ENCODE measurements around the gene FOLR2. TPM values are rescaled to one million over a fixed set of nuclear protein-coding genes. Genes with fewer than 3 reads are reported as not detected.

Gene FOLR2
- polyA plus RNA-seq, 1 of the 3 experiments (the other 2 are of a cell fraction) = not detected

DNA sequence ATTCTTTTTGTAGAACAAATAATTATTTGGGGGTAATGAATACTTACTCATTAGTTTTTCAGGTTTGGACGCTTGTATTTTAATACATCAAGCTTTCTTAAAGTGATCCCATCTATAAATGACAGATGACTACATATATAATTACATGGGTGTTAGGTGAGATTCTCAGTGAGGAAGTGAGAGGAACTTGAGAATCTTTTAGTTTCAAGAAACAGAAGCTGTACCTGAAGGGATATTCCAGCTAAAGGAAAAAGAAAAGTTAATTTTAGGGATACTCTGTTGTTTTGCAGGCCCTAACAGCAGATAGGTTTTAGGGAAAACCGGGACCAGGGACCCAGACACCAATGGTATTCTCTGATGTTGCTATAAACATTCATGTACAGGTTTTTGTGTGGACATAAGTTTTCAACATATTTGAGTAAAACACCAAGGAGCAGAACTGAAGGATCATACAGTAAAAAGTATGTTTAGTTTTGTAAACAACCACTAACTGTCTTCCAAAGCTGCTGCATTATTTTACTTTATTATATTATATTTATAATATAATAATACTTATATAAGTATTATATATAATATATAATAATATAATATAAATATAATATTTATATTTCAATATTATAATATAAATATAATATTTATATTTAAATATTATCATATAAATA lies 51.5 kb downstream of the FOLR2 start:
- WGBS (ENCODE audit: low lambda C conversion rate) = 89% methylated on average over 2 of the region's 2 CpGs
- Histone ChIP-seq H3K4me1 (ENCODE audit: control insufficient read depth in 1 of 2, insufficient read depth in 2 of 2, low read depth in 1 of 2, low read length in 1 of 2) (no peaks in the 10 kb centered on the region; a peak in 1 of 4 replicates), H3K27ac (ENCODE audit: low read depth in 2 of 2, low read length in 1 of 2) (no peak overlapping the region), H4K20me1 (ENCODE audit: insufficient read depth) (no peaks in the 10 kb centered on the region), H3K4me3 (ENCODE audit: low read depth in 2 of 2, low read length in 1 of 2) (no peak overlapping the region), H3K27me3 (ENCODE audit: insufficient read depth) (no peaks in the 10 kb centered on the region), H3K9me3 (no peaks in the 10 kb centered on the region), H3K9me2 (no peaks in the 10 kb centered on the region), H3K79me2 (ENCODE audit: insufficient read depth) (no peaks in the 10 kb centered on the region), H3K36me3 (replicated peaks in 1 of 2; ENCODE audit: control insufficient read depth in 1 of 2, insufficient read depth in 2 of 2, low read length in 1 of 2) (no peaks in the 10 kb centered on the region), H3K4me2 (no peak overlapping the region), H3F3A (replicated peaks; ENCODE audit: insufficient read depth) (no peaks in the 10 kb centered on the region), H3K9ac (no peak overlapping the region), H2AFZ (ENCODE audit: low read depth) (peak overlapping the region; percentile 31; the same call in 1 of the 2 replicates)
- ChIA-PET POLR2A (interaction anchor here (0.6 to 2.3 kb wide), 2 partner anchors 24 to 25 kb away, joined by 3 to 9 read pairs; partner anchors contain the start of gene PHOX2A), CTCF (interaction anchor here (1.3 to 1.5 kb wide), 2 partner anchors 13 to 203 kb away, joined by 3 read pairs; no protein-coding TSS in a partner anchor)
- TF ChIP-seq RFX5 (IDR thresholded peaks at IDR 0.05; ENCODE audit: low read length) = no peak
- no peak for TF ChIP-seq TAF1 (IDR thresholded peaks at IDR 0.05; ENCODE audit: borderline replicate concordance, low read depth, low read length)
- no peak for TF ChIP-seq SMC3 (IDR thresholded peaks at IDR 0.05; ENCODE audit: low read depth, low read length)
- no peak for TF ChIP-seq GABPA (IDR thresholded peaks at IDR 0.05; ENCODE audit: low read depth)
- TF ChIP-seq FOSL2 (IDR thresholded peaks at IDR 0.05; ENCODE audit: borderline replicate concordance, low read depth) = no peak
- no peak for TF ChIP-seq MAX (IDR thresholded peaks at IDR 0.05; ENCODE audit: low read depth)
- TF ChIP-seq GATA2 (CRISPR knock-in tag; IDR thresholded peaks at IDR 0.05) = no peak
- no peak for TF ChIP-seq EP300 (IDR thresholded peaks at IDR 0.05; ENCODE audit: borderline replicate concordance in 1 of 2, low read depth in 1 of 2, low read length in 1 of 2)
- TF ChIP-seq RXRA (IDR thresholded peaks at IDR 0.05; ENCODE audit: borderline replicate concordance, low read depth) = no peak
- TF ChIP-seq CHD2 (IDR thresholded peaks at IDR 0.05; ENCODE audit: low read length, partially characterized antibody) = no peak
- no peak for TF ChIP-seq USF1 (IDR thresholded peaks at IDR 0.05; ENCODE audit: borderline replicate concordance, low read depth)
- TF ChIP-seq FOXM1 (IDR thresholded peaks at IDR 0.05; ENCODE audit: low read depth) = no peak
- TF ChIP-seq IRF3 (IDR thresholded peaks at IDR 0.05; ENCODE audit: low read depth, low read length) = no peak
- TF ChIP-seq, protein P1, sequence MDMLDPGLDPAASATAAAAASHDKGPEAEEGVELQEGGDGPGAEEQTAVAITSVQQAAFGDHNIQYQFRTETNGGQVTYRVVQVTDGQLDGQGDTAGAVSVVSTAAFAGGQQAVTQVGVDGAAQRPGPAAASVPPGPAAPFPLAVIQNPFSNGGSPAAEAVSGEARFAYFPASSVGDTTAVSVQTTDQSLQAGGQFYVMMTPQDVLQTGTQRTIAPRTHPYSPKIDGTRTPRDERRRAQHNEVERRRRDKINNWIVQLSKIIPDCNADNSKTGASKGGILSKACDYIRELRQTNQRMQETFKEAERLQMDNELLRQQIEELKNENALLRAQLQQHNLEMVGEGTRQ (IDR thresholded peaks at IDR 0.05; ENCODE audit: borderline replicate concordance, low read depth, low read length) = no peak
- TF ChIP-seq, protein P2, sequence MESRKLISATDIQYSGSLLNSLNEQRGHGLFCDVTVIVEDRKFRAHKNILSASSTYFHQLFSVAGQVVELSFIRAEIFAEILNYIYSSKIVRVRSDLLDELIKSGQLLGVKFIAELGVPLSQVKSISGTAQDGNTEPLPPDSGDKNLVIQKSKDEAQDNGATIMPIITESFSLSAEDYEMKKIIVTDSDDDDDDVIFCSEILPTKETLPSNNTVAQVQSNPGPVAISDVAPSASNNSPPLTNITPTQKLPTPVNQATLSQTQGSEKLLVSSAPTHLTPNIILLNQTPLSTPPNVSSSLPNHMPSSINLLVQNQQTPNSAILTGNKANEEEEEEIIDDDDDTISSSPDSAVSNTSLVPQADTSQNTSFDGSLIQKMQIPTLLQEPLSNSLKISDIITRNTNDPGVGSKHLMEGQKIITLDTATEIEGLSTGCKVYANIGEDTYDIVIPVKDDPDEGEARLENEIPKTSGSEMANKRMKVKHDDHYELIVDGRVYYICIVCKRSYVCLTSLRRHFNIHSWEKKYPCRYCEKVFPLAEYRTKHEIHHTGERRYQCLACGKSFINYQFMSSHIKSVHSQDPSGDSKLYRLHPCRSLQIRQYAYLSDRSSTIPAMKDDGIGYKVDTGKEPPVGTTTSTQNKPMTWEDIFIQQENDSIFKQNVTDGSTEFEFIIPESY (IDR thresholded peaks at IDR 0.05; ENCODE audit: borderline replicate concordance, low read depth) = no peak
- no peak for DNase-seq

Other genes with a start within 250 kb of the FOLR2 start
- gene IL18BP, start 217.9 kb upstream of the FOLR2 start, polyA plus RNA-seq (2012; rRNA removed) = 5.0 and 6.8 TPM in 2 replicates
- gene NUMA1, start 136.3 kb upstream of the FOLR2 start, polyA plus RNA-seq (2012; rRNA removed) = 111 TPM in 2 replicates
- 7.3 and 8.0 TPM in 2 replicates for gene LRRC51, start 135.9 kb upstream of the FOLR2 start, polyA plus RNA-seq (2012; rRNA removed)
- 128 and 129 TPM in 2 replicates for gene LAMTOR1, start 113.5 kb upstream of the FOLR2 start, polyA plus RNA-seq (2012; rRNA removed)
- not detected in 2 replicates for gene TOMT, start 110.9 kb upstream of the FOLR2 start, polyA plus RNA-seq (2012; rRNA removed)
- 85.6 and 92.3 TPM in 2 replicates for gene ANAPC15, start 104.1 kb upstream of the FOLR2 start, polyA plus RNA-seq (2012; rRNA removed)
- gene FOLR3, start 81.1 kb upstream of the FOLR2 start, polyA plus RNA-seq (2012; rRNA removed) = not detected in 2 replicates
- 0.26 TPM in 1 of 2 replicates, not detected in the other for gene FOLR1, start 24.7 kb upstream of the FOLR2 start, polyA plus RNA-seq (2012; rRNA removed)
- gene INPPL1, start 8.0 kb downstream of the FOLR2 start, polyA plus RNA-seq (2012; rRNA removed) = 123 and 138 TPM in 2 replicates
- gene PHOX2A, start 27.4 kb downstream of the FOLR2 start, polyA plus RNA-seq (2012; rRNA removed) = 65.0 and 75.6 TPM in 2 replicates
- gene CLPB, start 217.7 kb downstream of the FOLR2 start, polyA plus RNA-seq (2012; rRNA removed) = 29.0 and 33.7 TPM in 2 replicates

Measured in SK-N-SH (cell line).